Nephron progenitor cell (in vitro differentiated cells): Measurements from ENCODE around the gene COL25A1.

ENCODE experiments used
- DNase-seq: peaks from one replicate; pipeline ENCODE4 v3.0.0; 2021
- H3K27ac Mint-ChIP-seq: 2 replicates; pipeline ENCODE4 v1.8.0; 2021; ENCODE audit warnings: mild to moderate bottlenecking, moderate library complexity, mixed read lengths
- H3K27me3 Mint-ChIP-seq: 2 replicates; pipeline ENCODE4 v1.8.0; 2021; ENCODE audit warnings: mild to moderate bottlenecking, low read depth, mixed read lengths; ENCODE audit not compliant: poor library complexity
- H3K36me3 Mint-ChIP-seq: 2 replicates; pipeline ENCODE4 v1.8.0; 2021; ENCODE audit warnings: low read depth, mixed read lengths
- H3K4me1 Mint-ChIP-seq: 2 replicates; pipeline ENCODE4 v1.8.0; 2021; ENCODE audit warnings: mixed read lengths
- H3K4me3 Mint-ChIP-seq: 2 replicates; pipeline ENCODE4 v1.8.0; 2021; ENCODE audit warnings: mild to moderate bottlenecking, moderate library complexity, mixed read lengths
- H3K9me3 Mint-ChIP-seq: 2 replicates; pipeline ENCODE4 v1.8.0; 2021; ENCODE audit warnings: mild to moderate bottlenecking, moderate library complexity, mixed read lengths
- CTCF ChIP-seq: fragments of 200-600 bp; sonication (generic); IDR thresholded peaks from 2 replicates; pipeline ENCODE4 v1.5.0; 2021; ENCODE audit warnings: antibody characterized with exemption

The COL25A1 gene

GRCh38 chr4:108810087-108810486 lies 492.4 kb downstream of the COL25A1 start:
- H3K4me3 Mint-ChIP-seq = no peak overlapping the region
- H3K27ac Mint-ChIP-seq = no peak overlapping the region
- no peak for DNase-seq
- no peaks in the 10 kb centered on the region for H3K4me1 Mint-ChIP-seq
- H3K27me3 Mint-ChIP-seq = no peaks in the 10 kb centered on the region
- TF ChIP-seq CTCF = no peak
- H3K9me3 Mint-ChIP-seq = no peaks in the 10 kb centered on the region
- H3K36me3 Mint-ChIP-seq = no peaks in the 10 kb centered on the region

GRCh38 chr4:108804648-108805273 lies 497.7 kb downstream of the COL25A1 start:
- no peak for DNase-seq
- TF ChIP-seq CTCF = no peak
- H3K4me1 Mint-ChIP-seq = no peaks in the 10 kb centered on the region
- H3K36me3 Mint-ChIP-seq = no peaks in the 10 kb centered on the region
- no peak overlapping the region for H3K4me3 Mint-ChIP-seq
- no peak overlapping the region for H3K27ac Mint-ChIP-seq
- H3K9me3 Mint-ChIP-seq = no peaks in the 10 kb centered on the region
- H3K27me3 Mint-ChIP-seq = no peaks in the 10 kb centered on the region

- H3K9me3 Mint-ChIP-seq = no peaks in the 10 kb centered on the region
- H3K36me3 Mint-ChIP-seq = no peaks in the 10 kb centered on the region
- H3K27ac Mint-ChIP-seq = no peak overlapping the region
- H3K27me3 Mint-ChIP-seq = peaks cover 6% of the 10 kb centered on the region
- no peak for TF ChIP-seq CTCF
- DNase-seq = no peak
- no peak overlapping the region for H3K4me3 Mint-ChIP-seq
- no peaks in the 10 kb centered on the region for H3K4me1 Mint-ChIP-seq
Measured at GRCh38 chr4:108799306-108799705, 503.2 kb downstream of the COL25A1 start.

- H3K27me3 Mint-ChIP-seq = peaks cover 6% of the 10 kb centered on the region
- no peaks in the 10 kb centered on the region for H3K4me1 Mint-ChIP-seq
- DNase-seq = no peak
- H3K36me3 Mint-ChIP-seq = no peaks in the 10 kb centered on the region
- H3K4me3 Mint-ChIP-seq = no peak overlapping the region
- TF ChIP-seq CTCF = no peak
- no peak overlapping the region for H3K27ac Mint-ChIP-seq
- no peaks in the 10 kb centered on the region for H3K9me3 Mint-ChIP-seq
Measured at GRCh38 chr4:108796173-108796572, 506.3 kb downstream of the COL25A1 start.

GRCh38 chr4:108795733-108796132 lies 506.7 kb downstream of the COL25A1 start:
- H3K9me3 Mint-ChIP-seq = no peaks in the 10 kb centered on the region
- DNase-seq = no peak
- no peaks in the 10 kb centered on the region for H3K4me1 Mint-ChIP-seq
- no peak overlapping the region for H3K4me3 Mint-ChIP-seq
- no peaks in the 10 kb centered on the region for H3K36me3 Mint-ChIP-seq
- TF ChIP-seq CTCF = no peak
- H3K27me3 Mint-ChIP-seq = peaks cover 6% of the 10 kb centered on the region
- no peak overlapping the region for H3K27ac Mint-ChIP-seq

GRCh38 chr4:108794136-108794535 lies 508.3 kb downstream of the COL25A1 start:
- Mint-ChIP-seq H3K27me3 (peaks cover 8% of the 10 kb centered on the region), H3K9me3 (no peaks in the 10 kb centered on the region), H3K4me3 (no peak overlapping the region), H3K4me1 (no peaks in the 10 kb centered on the region), H3K27ac (no peak overlapping the region), H3K36me3 (no peaks in the 10 kb centered on the region)
- no peak for DNase-seq
- no peak for TF ChIP-seq CTCF
